Neural cell (in vitro differentiated cells): ENCODE measurements around the gene HOXA7. TPM values are rescaled to one million over a fixed set of nuclear protein-coding genes. Genes with fewer than 3 reads are reported as not detected.
A peak's percentile ranks its signal among the peaks of the same experiment; 100 is the strongest.

Source experiments
- H2AFZ ChIP-seq: fragments of 200-600, 300-800 bp; sonication (generic), shearing (Covaris generic); 2 replicates; pipeline ENCODE4 v1.6.0; 2014; ENCODE audit warnings: low read depth, mild to moderate bottlenecking, antibody characterized with exemption, low read length, moderate library complexity
- H3F3A ChIP-seq: fragments of 200-600 bp; shearing (Covaris generic); 2 replicates; pipeline ENCODE4 v1.6.1; 2016; ENCODE audit warnings: mild to moderate bottlenecking, moderate library complexity, mixed read lengths, antibody characterized with exemption, low read length; ENCODE audit not compliant: insufficient read depth, poor library complexity, severe bottlenecking
- H3K27ac ChIP-seq: fragments of 200-600, 300-800 bp; sonication (generic), shearing (Covaris generic); 2 replicates; pipeline ENCODE4 v1.5.1; 2014; ENCODE audit warnings: mild to moderate bottlenecking, low read length, moderate library complexity
- H3K27me3 ChIP-seq: fragments of 300-800, 200-600 bp; sonication (generic), shearing (Covaris generic); 2 replicates; pipeline ENCODE4 v1.6.0; 2014; ENCODE audit warnings: mild to moderate bottlenecking, low read depth, low read length, moderate library complexity; ENCODE audit not compliant: insufficient read depth
- H3K36me3 ChIP-seq: fragments of 300-800, 200-600 bp; sonication (generic), shearing (Covaris generic); 2 replicates; pipeline ENCODE4 v1.5.1; 2014; ENCODE audit warnings: mild to moderate bottlenecking, antibody characterized with exemption, low read length, moderate library complexity; ENCODE audit not compliant: insufficient read depth
- H3K4me2 ChIP-seq: fragments of 300-800, 200-600 bp; sonication (generic), shearing (Covaris generic); 2 replicates; pipeline ENCODE4 v1.6.0; 2014; ENCODE audit warnings: mild to moderate bottlenecking, low read length
- H3K4me3 ChIP-seq: fragments of 300-800, 200-600 bp; sonication (generic), shearing (Covaris generic); 2 replicates; pipeline ENCODE4 v1.5.1; 2014; ENCODE audit warnings: mild to moderate bottlenecking, low read length, moderate library complexity
- H3K79me2 ChIP-seq: fragments of 200-600 bp; shearing (Covaris generic); replicated peaks from 2 replicates; pipeline ENCODE4 v1.6.0; 2014; ENCODE audit warnings: mild to moderate bottlenecking, low read length, moderate library complexity; ENCODE audit not compliant: insufficient read depth
- H3K9ac ChIP-seq: fragments of 300-800, 200-600 bp; sonication (generic), shearing (Covaris generic); 2 replicates; pipeline ENCODE4 v1.6.1; 2016; ENCODE audit warnings: mild to moderate bottlenecking, low read length, mixed read lengths
- H3K9me2 ChIP-seq: fragments of 200-600 bp; shearing (Covaris generic); 2 replicates; pipeline ENCODE4 v1.6.1; 2016; ENCODE audit warnings: mild to moderate bottlenecking, low read length, mixed read lengths; ENCODE audit not compliant: insufficient read depth
- H3K9me3 ChIP-seq: fragments of 200-600, 300-800 bp; sonication (generic), shearing (Covaris generic); 2 replicates; pipeline ENCODE4 v1.6.1; 2016; ENCODE audit warnings: mild to moderate bottlenecking, mixed run types, low read length, moderate library complexity, mixed read lengths
- H4K20me1 ChIP-seq: fragments of 200-600 bp; shearing (Covaris generic); 2 replicates; pipeline ENCODE4 v1.6.1; 2016; ENCODE audit warnings: mild to moderate bottlenecking, mixed run types; ENCODE audit not compliant: insufficient read depth
- EP300 ChIP-seq: fragments of 450-650 bp; conservative IDR thresholded peaks from 2 replicates; pipeline ENCODE4 v1.6.1; 2014; ENCODE audit warnings: antibody characterized with exemption, mild to moderate bottlenecking, moderate library complexity; ENCODE audit not compliant: poor library complexity, severe bottlenecking
- EZH2 ChIP-seq: fragments of 200-600, 300-800 bp; shearing (Covaris generic), sonication (generic); IDR thresholded peaks from 2 replicates; pipeline ENCODE4 v1.6.1; 2014; ENCODE audit warnings: antibody characterized with exemption, low read length, borderline replicate concordance, mild to moderate bottlenecking; ENCODE audit not compliant: insufficient read depth, poor library complexity, severe bottlenecking
- MXI1 ChIP-seq: fragments of 450-650 bp; conservative IDR thresholded peaks from 2 replicates; pipeline ENCODE4 v1.6.1; 2014; ENCODE audit warnings: antibody characterized with exemption, mild to moderate bottlenecking; ENCODE audit not compliant: poor library complexity, severe bottlenecking
- POLR2AphosphoS5 ChIP-seq: IDR thresholded peaks from 2 replicates; pipeline ENCODE4 v1.6.1; 2012
- RAD21 ChIP-seq: fragments of 450-650 bp; conservative IDR thresholded peaks from 2 replicates; pipeline ENCODE4 v1.6.1; 2014; ENCODE audit warnings: antibody characterized with exemption, mild to moderate bottlenecking, moderate library complexity
- REST ChIP-seq: IDR thresholded peaks from 2 replicates; pipeline ENCODE4 v1.6.1; 2012; ENCODE audit warnings: borderline replicate concordance
- SMC3 ChIP-seq: fragments of 450-650 bp; conservative IDR thresholded peaks from 2 replicates; pipeline ENCODE4 v1.6.1; 2014; ENCODE audit warnings: antibody characterized with exemption, mild to moderate bottlenecking, moderate library complexity; ENCODE audit not compliant: poor library complexity
- TAF1 ChIP-seq: IDR thresholded peaks from 2 replicates; pipeline ENCODE4 v1.6.1; 2012; ENCODE audit warnings: low read depth
- polyA minus RNA-seq: library from RNA; depleted of rRNA, polyadenylated mRNA; stranded (reverse); fragments of >200 nt; gene quantifications from 2 replicates; pipeline ENCODE4 v1.2.3, GENCODE V29; 2014
- polyA plus RNA-seq: library from polyadenylated mRNA; depleted of rRNA; stranded (reverse); fragments of >200 nt; gene quantifications from 2 replicates; pipeline ENCODE4 v1.2.3, GENCODE V29; 2014
- TF ChIP-seq, protein P1 (sequence below): fragments of 450-650 bp; IDR thresholded peaks from 2 replicates; pipeline ENCODE4 v1.5.1; 2014; ENCODE audit warnings: antibody characterized with exemption, mild to moderate bottlenecking, moderate library complexity; ENCODE audit not compliant: poor library complexity, severe bottlenecking

The HOXA7 gene
- polyA plus RNA-seq, result not detected in 2 replicates
- not detected in 2 replicates for polyA minus RNA-seq

DNA sequence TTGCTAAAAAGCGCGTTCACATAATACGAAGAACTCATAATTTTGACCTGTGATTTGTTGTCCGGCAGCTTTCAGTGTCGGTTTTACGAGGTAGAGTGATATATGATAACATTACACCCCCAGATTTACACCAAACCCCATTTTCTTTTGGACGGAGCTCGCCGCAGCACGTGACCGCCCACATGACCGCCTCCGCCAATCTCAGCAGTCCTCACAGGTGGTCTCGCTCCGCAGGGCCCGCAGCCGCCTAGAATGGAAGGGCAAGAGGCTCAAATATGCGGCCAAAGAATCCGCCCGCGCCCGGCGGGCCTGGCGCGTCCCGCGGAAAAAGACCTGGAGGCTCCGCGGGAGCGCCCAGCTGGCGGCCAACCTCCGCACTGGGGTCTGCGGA lies at the start of gene HOXA7:
Gene HOXA7 (minus strand): TSS at position 168 of the 391 bp plus-strand sequence. CDS start 130 bp downstream, at position 38.
- H3K9ac ChIP-seq, result no peak within 1 kb of the TSS
- H3K4me3 ChIP-seq, result peak within 1 kb of the TSS; percentile 25
- no peaks in the 10 kb centered on the region for H3K9me2 ChIP-seq
- H3K27ac ChIP-seq, result no peak within 1 kb of the TSS
- TF ChIP-seq TAF1, result no peak
- no peak for TF ChIP-seq RAD21
- no peak for TF ChIP-seq EZH2
- no peak for TF ChIP-seq POLR2AphosphoS5
- no peak for TF ChIP-seq MXI1
- TF ChIP-seq SMC3, result no peak
- TF ChIP-seq, protein P1, sequence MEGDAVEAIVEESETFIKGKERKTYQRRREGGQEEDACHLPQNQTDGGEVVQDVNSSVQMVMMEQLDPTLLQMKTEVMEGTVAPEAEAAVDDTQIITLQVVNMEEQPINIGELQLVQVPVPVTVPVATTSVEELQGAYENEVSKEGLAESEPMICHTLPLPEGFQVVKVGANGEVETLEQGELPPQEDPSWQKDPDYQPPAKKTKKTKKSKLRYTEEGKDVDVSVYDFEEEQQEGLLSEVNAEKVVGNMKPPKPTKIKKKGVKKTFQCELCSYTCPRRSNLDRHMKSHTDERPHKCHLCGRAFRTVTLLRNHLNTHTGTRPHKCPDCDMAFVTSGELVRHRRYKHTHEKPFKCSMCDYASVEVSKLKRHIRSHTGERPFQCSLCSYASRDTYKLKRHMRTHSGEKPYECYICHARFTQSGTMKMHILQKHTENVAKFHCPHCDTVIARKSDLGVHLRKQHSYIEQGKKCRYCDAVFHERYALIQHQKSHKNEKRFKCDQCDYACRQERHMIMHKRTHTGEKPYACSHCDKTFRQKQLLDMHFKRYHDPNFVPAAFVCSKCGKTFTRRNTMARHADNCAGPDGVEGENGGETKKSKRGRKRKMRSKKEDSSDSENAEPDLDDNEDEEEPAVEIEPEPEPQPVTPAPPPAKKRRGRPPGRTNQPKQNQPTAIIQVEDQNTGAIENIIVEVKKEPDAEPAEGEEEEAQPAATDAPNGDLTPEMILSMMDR, result no peak
- no peak for TF ChIP-seq EP300
- TF ChIP-seq REST, result no peak
- H3F3A ChIP-seq, result no peaks in the 10 kb centered on the region
- H3K4me2 ChIP-seq, result no peak within 1 kb of the TSS
- H2AFZ ChIP-seq, result no peak within 1 kb of the TSS
- peaks cover 37% of the 10 kb centered on the region for H3K9me3 ChIP-seq
- no peaks in the 10 kb centered on the region for H3K79me2 ChIP-seq
- no peaks in the 10 kb centered on the region for H3K36me3 ChIP-seq
- H4K20me1 ChIP-seq, result no peaks in the 10 kb centered on the region
- peaks cover 99% of the 10 kb centered on the region for H3K27me3 ChIP-seq

GRCh38 chr7:27205325-27206280 lies 49.1 kb upstream of the HOXA7 start:
- H3K9me3 ChIP-seq, result no peaks in the 10 kb centered on the region
- no peak overlapping the region for H3K4me2 ChIP-seq
- H3F3A ChIP-seq, result no peaks in the 10 kb centered on the region
- TF ChIP-seq TAF1 (no peak), MXI1 (no peak), SMC3 (no peak), EZH2 (no peak)
- TF ChIP-seq, protein P1, result no peak
- H3K27me3 ChIP-seq, result peaks cover 100% of the 10 kb centered on the region
- no peaks in the 10 kb centered on the region for H3K36me3 ChIP-seq
- no peaks in the 10 kb centered on the region for H3K9me2 ChIP-seq
- no peak overlapping the region for H3K27ac ChIP-seq
- H4K20me1 ChIP-seq, result no peaks in the 10 kb centered on the region
- H3K4me3 ChIP-seq, result no peak overlapping the region
- H3K9ac ChIP-seq, result no peak overlapping the region
- no peaks in the 10 kb centered on the region for H3K79me2 ChIP-seq
- no peak overlapping the region for H2AFZ ChIP-seq
